Endothelial cell of umbilical vein (primary cell): ENCODE results near the gene FILIP1. TPM values are rescaled to one million over a fixed set of nuclear protein-coding genes. Genes with fewer than 3 reads are reported as not detected.

Source experiments
- BruUV-seq: library from RNA; stranded (reverse); fragments of 400-500 nt; replicated peaks from 2 replicates; lab custom pipeline; 2021; lab: Mats Ljungman, UMichigan
- CTCF ChIA-PET: fragments of 300-600, 350-600 bp; sonication (Branson Sonifier 250); formaldehyde crosslinking; loops from one replicate; lab custom pipeline; 2021; ENCODE audit warnings: antibody characterized with exemption, inconsistent platforms; lab: Charles Lee
- POLR2A ChIA-PET: fragments of 300-600, 350-600 bp; sonication (Branson Sonifier 250); formaldehyde crosslinking; loops from one replicate; lab custom pipeline; 2021; ENCODE audit warnings: antibody characterized with exemption, inconsistent platforms; lab: Charles Lee
- DNase-seq: peaks from one replicate; pipeline ENCODE4 v3.0.0-alpha.2; 2011; ENCODE audit warnings: low read depth, low spot score
- FAIRE-seq: peaks from 2 replicates; lab custom pipeline; 2011; peaks lifted over from hg19 to GRCh38; lab: Jason Lieb, UNC
- H2AFZ ChIP-seq: 2 replicates; pipeline ENCODE4 v1.6.0; 2012; ENCODE audit warnings: low read depth, low read length, control low read depth, inconsistent platforms
- H3K27ac ChIP-seq: 2 replicates; pipeline ENCODE4 v1.5.1; 2011; ENCODE audit warnings: low read depth, mild to moderate bottlenecking, control low read depth, low read length, moderate library complexity; ENCODE audit not compliant: insufficient read depth
- H3K27me3 ChIP-seq, 2 experiments: 2 replicates each; pipeline versions ENCODE4 v1.6.0 to v1.6.1; 2011; ENCODE audit warnings: low read length in 2 of 2, mixed read lengths in 1 of 2; ENCODE audit not compliant: control insufficient read depth in 2 of 2, insufficient read depth in 2 of 2
- H3K36me3 ChIP-seq, 2 experiments: 2 replicates in 1 of 2; 3 replicates in 1 of 2; pipeline ENCODE4 v1.5.1; 2011; ENCODE audit warnings: low read length in 2 of 2, mild to moderate bottlenecking in 1 of 2, moderate library complexity in 1 of 2; ENCODE audit not compliant: control insufficient read depth in 2 of 2, insufficient read depth in 2 of 2; ENCODE audit errors: extremely low read depth in 1 of 2
- H3K4me1 ChIP-seq: 3 replicates; pipeline ENCODE4 v1.5.1; 2011; ENCODE audit warnings: mild to moderate bottlenecking, low read length; ENCODE audit not compliant: control insufficient read depth, insufficient read depth; ENCODE audit errors: extremely low read depth
- H3K4me2 ChIP-seq: 2 replicates; pipeline ENCODE4 v1.6.1; 2011; ENCODE audit warnings: low read length, control low read depth, mixed read lengths; ENCODE audit not compliant: insufficient read depth
- H3K4me3 ChIP-seq, 3 experiments: fragments of 200-600 bp in 1 of 3; sonication (generic), shearing (Covaris generic) in 1 of 3; replicated peaks in 1 of 3; 2 replicates each; pipeline ENCODE4 v1.5.1; 2011 to 2016; ENCODE audit warnings: control low read depth in 3 of 3, low read length in 3 of 3, mild to moderate bottlenecking in 2 of 3, inconsistent platforms in 1 of 3, low read depth in 1 of 3, moderate library complexity in 1 of 3; ENCODE audit not compliant: insufficient read depth in 1 of 3
- H3K79me2 ChIP-seq: 2 replicates; pipeline ENCODE4 v1.6.0; 2012; ENCODE audit warnings: low read length, inconsistent platforms; ENCODE audit not compliant: control insufficient read depth, insufficient read depth
- H3K9ac ChIP-seq: replicated peaks from 2 replicates; pipeline ENCODE3; 2011; ENCODE audit warnings: low read length, control low read depth; ENCODE audit not compliant: insufficient read depth; ENCODE audit errors: extremely low read depth
- H3K9me1 ChIP-seq: replicated peaks from 3 replicates; pipeline ENCODE4 v1.6.0; 2011; ENCODE audit warnings: mild to moderate bottlenecking, low read length; ENCODE audit not compliant: control insufficient read depth, insufficient read depth; ENCODE audit errors: extremely low read depth
- H3K9me3 ChIP-seq: replicated peaks from 2 replicates; pipeline ENCODE4 v1.5.1; 2012; ENCODE audit warnings: low read length, inconsistent platforms; ENCODE audit not compliant: control insufficient read depth, insufficient read depth
- H4K20me1 ChIP-seq: replicated peaks from 2 replicates; pipeline ENCODE3; 2011; ENCODE audit warnings: mild to moderate bottlenecking, low read length; ENCODE audit not compliant: control insufficient read depth, insufficient read depth; ENCODE audit errors: extremely low read depth
- EZH2 ChIP-seq: IDR thresholded peaks from 2 replicates; pipeline ENCODE4 v1.6.1; 2012; ENCODE audit warnings: borderline replicate concordance, low read depth, mild to moderate bottlenecking, moderate library complexity, low read length, inconsistent platforms; ENCODE audit not compliant: severe bottlenecking
- FOS ChIP-seq: IDR thresholded peaks from 2 replicates; pipeline ENCODE4 v1.6.1; 2011; ENCODE audit warnings: mild to moderate bottlenecking, low read length, moderate library complexity, borderline replicate concordance; ENCODE audit not compliant: insufficient read depth
- GATA2 ChIP-seq: IDR thresholded peaks from 2 replicates; pipeline ENCODE4 v1.7.0; 2011; ENCODE audit warnings: low read depth, mild to moderate bottlenecking, moderate library complexity, mixed read lengths, low read length; ENCODE audit not compliant: insufficient read length, insufficient read depth
- JUN ChIP-seq: IDR thresholded peaks from 2 replicates; pipeline ENCODE4 v1.6.1; 2011; ENCODE audit warnings: borderline replicate concordance, low read depth; ENCODE audit not compliant: insufficient read length, insufficient read depth
- MAX ChIP-seq: IDR thresholded peaks from 2 replicates; pipeline ENCODE4 v1.6.1; 2011; ENCODE audit not compliant: insufficient read depth, insufficient read length
- MYC ChIP-seq: IDR thresholded peaks from one replicate; pipeline ENCODE4 v1.6.1; 2011; ENCODE audit warnings: mild to moderate bottlenecking, low read depth, low read length
- POLR2A ChIP-seq: IDR thresholded peaks from 2 replicates; pipeline ENCODE4 v1.6.1; 2012; ENCODE audit warnings: low read depth, mild to moderate bottlenecking, control low read depth, low read length
- POLR2AphosphoS5 ChIP-seq: IDR thresholded peaks from 2 replicates; pipeline ENCODE4 v1.6.1; 2012; ENCODE audit warnings: low read depth, mild to moderate bottlenecking, control low read depth, low read length, moderate library complexity; ENCODE audit not compliant: insufficient read depth
- dilution Hi-C: fragments of 300-500 bp; cut with MboI; formaldehyde crosslinking; loops from one replicate; pipeline ENCODE4 v1.15.0; 2019; ENCODE audit warnings: low sequenced_read_pairs; ENCODE audit not compliant: extremely low pct_ligation_motif_present
- intact Hi-C: fragments of 100-400 bp; cut with micrococcal nuclease; formaldehyde crosslinking; loops from one replicate; pipeline ENCODE4 v1.10.0; 2022
- polyA plus RNA-seq, 4 experiments: library from polyadenylated mRNA; depleted of rRNA in 3 of 4; stranded (reverse) in 3 of 4; unstranded in 1 of 4; fragments of >200 nt; gene quantifications; 2 replicates each; pipeline versions ENCODE4 v1.2.1 to v1.2.3, GENCODE V29; 2011 to 2012; ENCODE audit warnings: missing spikeins in 1 of 4
- total RNA-seq: library from RNA; stranded (reverse); gene quantifications from 2 replicates; pipeline ENCODE4 v1.2.3, GENCODE V29; 2021
- TF ChIP-seq, protein P1 (sequence below), 2 donors: IDR thresholded peaks; 1 replicate in 1 of 2; 2 replicates in 1 of 2; pipeline ENCODE4 v1.5.1; 2011; ENCODE audit warnings: low read length in 2 of 2, mild to moderate bottlenecking in 2 of 2, moderate library complexity in 2 of 2, control low read depth in 1 of 2, inconsistent platforms in 1 of 2, low read depth in 1 of 2; ENCODE audit not compliant: insufficient read depth in 1 of 2; ENCODE audit errors: extremely low read depth in 1 of 2

FILIP1 gene
- total and polyA plus RNA-seq, 2 donors (not counting 3 experiments of a cell fraction or from before 2014, with no cell fraction given), result 2.8 to 13.7 TPM

DNA sequence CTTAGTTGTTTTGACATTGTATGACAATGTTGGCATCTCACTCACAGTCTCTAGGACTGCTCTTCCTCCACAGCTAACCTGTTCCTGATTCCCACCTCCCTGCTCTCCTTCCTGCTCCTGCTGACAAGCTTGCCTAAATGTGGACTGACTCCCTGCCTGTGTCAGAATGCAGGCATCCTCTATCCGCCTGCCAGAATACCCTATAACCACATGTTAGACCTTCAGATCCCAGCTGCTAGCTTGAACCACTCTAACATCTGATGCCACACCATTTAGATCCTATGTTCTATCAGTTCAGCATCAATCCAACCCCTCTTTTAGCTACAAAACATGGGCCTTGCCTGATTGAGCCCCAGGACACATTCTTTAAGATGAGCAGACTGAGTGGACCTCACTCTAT lies 12.2 kb downstream of the FILIP1 start:
- CTCF ChIA-PET, result interaction anchor here (0.8 to 1.1 kb wide), 3 partner anchors 14 to 214 kb away, joined by 3 to 5 read pairs (median 3); no protein-coding TSS in a partner anchor
- dilution Hi-C loops, result no loop called here

More for the DNA sequence above, 12.2 kb downstream of the FILIP1 start:
- Histone ChIP-seq H3K4me2 (no peak overlapping the region), H3K27ac (no peak overlapping the region), H4K20me1 (no peaks in the 10 kb centered on the region), H3K9me3 (no peaks in the 10 kb centered on the region), H3K4me1 (peaks cover 32% of the 10 kb centered on the region), H3K79me2 (no peaks in the 10 kb centered on the region), H3K36me3 (no peaks in the 10 kb centered on the region), H3K9ac (no peak overlapping the region), H3K27me3 (no peaks in the 10 kb centered on the region), H3K9me1 (no peaks in the 10 kb centered on the region), H2AFZ (peak overlapping the region; percentile 17), H3K4me3 (no peak overlapping the region)
- DNase-seq (no peak), FAIRE-seq (no peak)
- BruUV-seq, result no TSS peak
- TF ChIP-seq FOS (no peak), MAX (no peak), POLR2A (no peak), POLR2AphosphoS5 (no peak), MYC (no peak), EZH2 (no peak), JUN (no peak), GATA2 (no peak)
- TF ChIP-seq, protein P1, sequence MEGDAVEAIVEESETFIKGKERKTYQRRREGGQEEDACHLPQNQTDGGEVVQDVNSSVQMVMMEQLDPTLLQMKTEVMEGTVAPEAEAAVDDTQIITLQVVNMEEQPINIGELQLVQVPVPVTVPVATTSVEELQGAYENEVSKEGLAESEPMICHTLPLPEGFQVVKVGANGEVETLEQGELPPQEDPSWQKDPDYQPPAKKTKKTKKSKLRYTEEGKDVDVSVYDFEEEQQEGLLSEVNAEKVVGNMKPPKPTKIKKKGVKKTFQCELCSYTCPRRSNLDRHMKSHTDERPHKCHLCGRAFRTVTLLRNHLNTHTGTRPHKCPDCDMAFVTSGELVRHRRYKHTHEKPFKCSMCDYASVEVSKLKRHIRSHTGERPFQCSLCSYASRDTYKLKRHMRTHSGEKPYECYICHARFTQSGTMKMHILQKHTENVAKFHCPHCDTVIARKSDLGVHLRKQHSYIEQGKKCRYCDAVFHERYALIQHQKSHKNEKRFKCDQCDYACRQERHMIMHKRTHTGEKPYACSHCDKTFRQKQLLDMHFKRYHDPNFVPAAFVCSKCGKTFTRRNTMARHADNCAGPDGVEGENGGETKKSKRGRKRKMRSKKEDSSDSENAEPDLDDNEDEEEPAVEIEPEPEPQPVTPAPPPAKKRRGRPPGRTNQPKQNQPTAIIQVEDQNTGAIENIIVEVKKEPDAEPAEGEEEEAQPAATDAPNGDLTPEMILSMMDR (IDR thresholded peaks at IDR 0.05; ENCODE audit: extremely low read depth in 1 of 2, insufficient read depth in 1 of 2, low read depth in 1 of 2, low read length in 2 of 2), result no peak
- POLR2A ChIA-PET, result no interaction called here
- intact Hi-C loops, result loop anchor here (5.0 kb wide), 1 partner anchor 184 kb away; no protein-coding TSS in a partner anchor
